Liver (tissue), 9 donors: ENCODE data around the gene CCDC195. TPM values are rescaled to one million over a fixed set of nuclear protein-coding genes. Genes with fewer than 3 reads are reported as not detected.

Experiments used
- DNase-seq: peaks from one replicate; pipeline ENCODE4 v3.0.0-alpha.2; 2017; ENCODE audit warnings: low spot score
- H3K27ac ChIP-seq, 2 donors: one replicate each; pipeline ENCODE4 v1.7.0; 2013; ENCODE audit warnings: inconsistent platforms in 2 of 2, low read length in 2 of 2, control low read depth in 1 of 2, low read depth in 1 of 2, mild to moderate bottlenecking in 1 of 2
- H3K27me3 ChIP-seq, 4 donors: one replicate each; pipeline versions ENCODE4 v1.6.1 to v1.7.0; 2013; ENCODE audit warnings: low read length in 3 of 4, inconsistent platforms in 1 of 4, mild to moderate bottlenecking in 1 of 4, moderate library complexity in 1 of 4; ENCODE audit not compliant: control insufficient read depth in 4 of 4, insufficient read depth in 4 of 4
- H3K36me3 ChIP-seq, 4 donors: one replicate each; pipeline versions ENCODE4 v1.6.1 to v1.7.0; 2013; ENCODE audit warnings: low read length in 3 of 4, mild to moderate bottlenecking in 3 of 4, low read depth in 1 of 4, moderate library complexity in 1 of 4; ENCODE audit not compliant: control insufficient read depth in 4 of 4, insufficient read depth in 3 of 4
- H3K4me1 ChIP-seq, 4 donors: one replicate each; pipeline versions ENCODE4 v1.6.1 to v1.7.0; 2013; ENCODE audit warnings: low read length in 3 of 4, mild to moderate bottlenecking in 3 of 4, moderate library complexity in 1 of 4; ENCODE audit not compliant: control insufficient read depth in 4 of 4, insufficient read depth in 4 of 4
- H3K4me3 ChIP-seq, 3 donors: one replicate each; pipeline versions ENCODE4 v1.6.1 to v1.7.0; 2013; ENCODE audit warnings: low read length in 3 of 3, control low read depth in 1 of 3, low read depth in 1 of 3, mild to moderate bottlenecking in 1 of 3
- H3K9ac ChIP-seq, 2 donors: one replicate each; pipeline ENCODE4 v1.7.0; 2013; ENCODE audit warnings: low read length in 2 of 2, mild to moderate bottlenecking in 2 of 2, moderate library complexity in 2 of 2, control low read depth in 1 of 2, low read depth in 1 of 2
- H3K9me3 ChIP-seq, 4 donors: one replicate each; pipeline versions ENCODE4 v1.6.1 to v1.7.0; 2013; ENCODE audit warnings: low read length in 3 of 4; ENCODE audit not compliant: control insufficient read depth in 4 of 4
- EGR1 ChIP-seq, 2 donors: IDR thresholded peaks; 2 replicates each; pipeline ENCODE4 v1.6.1; 2016 to 2018; ENCODE audit warnings: antibody characterized with exemption in 2 of 2, low read depth in 2 of 2
- FOXA2 ChIP-seq: IDR thresholded peaks from 2 replicates; pipeline ENCODE4 v1.6.1; 2016; ENCODE audit warnings: antibody characterized with exemption
- GABPA ChIP-seq, 2 donors: IDR thresholded peaks in 1 of 2; conservative IDR thresholded peaks in 1 of 2; 2 replicates each; pipeline ENCODE4 v1.6.1; 2016; ENCODE audit warnings: antibody characterized with exemption in 2 of 2, mild to moderate bottlenecking in 1 of 2, moderate library complexity in 1 of 2
- HNF4G ChIP-seq: IDR thresholded peaks from 2 replicates; pipeline ENCODE4 v1.6.1; 2016; ENCODE audit warnings: antibody characterized with exemption
- SP1 ChIP-seq: IDR thresholded peaks from 2 replicates; pipeline ENCODE4 v1.6.1; 2018; ENCODE audit warnings: antibody characterized with exemption, mild to moderate bottlenecking
- TAF1 ChIP-seq: conservative IDR thresholded peaks from 2 replicates; pipeline ENCODE4 v1.6.1; 2016; ENCODE audit warnings: antibody characterized with exemption, mild to moderate bottlenecking
- YY1 ChIP-seq: IDR thresholded peaks from 2 replicates; pipeline ENCODE4 v1.6.1; 2016; ENCODE audit warnings: antibody characterized with exemption, mild to moderate bottlenecking
- WGBS: extraction: QIAGEN DNeasy Blood & Tissue Kit; methylation state at CpG from one replicate; pipeline ENCODE4 v1.1.7; 2013; 5-methylcytosine and 5-hydroxymethylcytosine counted together
- polyA plus RNA-seq, 2 donors: library from polyadenylated mRNA; stranded (reverse) in 1 of 2; unstranded in 1 of 2; fragments of 200-250 nt in 1 of 2; fragments of >200 nt in 1 of 2; fragmentation: Nextera tagmentation in 1 of 2; extraction: Ambion mirVana in 1 of 2; gene quantifications; one replicate each; pipeline versions ENCODE4 v1.2.1 to v1.2.3, GENCODE V29; 2013 to 2015
- total RNA-seq, 2 donors: library from RNA; depleted of rRNA; stranded (reverse); fragments of >200 nt; gene quantifications; one replicate each; pipeline ENCODE4 v1.2.3, GENCODE V29; 2014
- TF ChIP-seq, protein P1 (sequence below): IDR thresholded peaks from 2 replicates; pipeline ENCODE4 v1.6.1; 2016; ENCODE audit warnings: antibody characterized with exemption
- TF ChIP-seq, protein P2 (sequence below): fragments of 150-350 bp; IDR thresholded peaks from 2 replicates; pipeline ENCODE4 v1.5.1; 2017; ENCODE audit warnings: improper control_type of control experiment, low read depth, low read length; ENCODE audit not compliant: missing input control
- TF ChIP-seq, protein P3 (sequence below): IDR thresholded peaks from 2 replicates; pipeline ENCODE4 v1.6.1; 2016; ENCODE audit warnings: antibody characterized with exemption, mild to moderate bottlenecking
- TF ChIP-seq, protein P4 (sequence below): IDR thresholded peaks from 2 replicates; pipeline ENCODE4 v1.6.1; 2016; ENCODE audit warnings: antibody characterized with exemption
- donor health status: healthy.
- donor health status: healthy.
- donor health status: healthy.
- donor health status: healthy.
- donor health status: healthy.

CCDC195 gene
- total and polyA plus RNA-seq, 4 donors: not detected

DNA sequence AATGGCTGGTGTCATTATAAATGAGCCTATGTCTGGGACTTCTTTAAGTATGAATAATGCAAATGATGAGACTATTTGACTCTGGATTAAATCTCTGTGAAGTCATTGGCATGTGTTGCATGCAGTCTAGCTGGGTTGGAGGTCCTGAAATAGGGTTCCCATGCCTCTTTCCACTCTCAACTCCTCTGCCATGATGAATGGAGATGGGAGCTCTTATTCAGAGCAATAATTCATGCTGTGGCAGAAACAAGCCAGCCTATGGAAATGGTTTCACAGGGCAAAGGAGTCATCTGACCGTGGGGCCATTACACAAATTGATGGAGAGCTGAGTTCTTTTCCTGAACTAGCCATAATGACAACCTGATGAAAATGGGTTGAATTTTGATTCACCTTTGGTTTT is 15.5 kb upstream of the CCDC195 start:
- H3K27ac ChIP-seq: no peak overlapping the region
- peaks cover 0 to 1% (median 0%) of the 10 kb centered on the region in 4 donors for H3K36me3 ChIP-seq
- peaks cover 0 to 4% (median 0%) of the 10 kb centered on the region in 4 donors for H3K4me1 ChIP-seq
- 84% methylated on average over 1 of the region's 1 CpG for WGBS
- H3K27me3 ChIP-seq: no peaks in the 10 kb centered on the region
- H3K4me3 ChIP-seq: no peak overlapping the region
- H3K9me3 ChIP-seq: peaks cover 6 to 14% (median 9%) of the 10 kb centered on the region in 4 donors
- H3K9ac ChIP-seq: no peak overlapping the region
- no peak for DNase-seq
- no peak for TF ChIP-seq EGR1 (IDR thresholded peaks at IDR 0.05; ENCODE audit: low read depth in 2 of 2)
- TF ChIP-seq, protein P1, sequence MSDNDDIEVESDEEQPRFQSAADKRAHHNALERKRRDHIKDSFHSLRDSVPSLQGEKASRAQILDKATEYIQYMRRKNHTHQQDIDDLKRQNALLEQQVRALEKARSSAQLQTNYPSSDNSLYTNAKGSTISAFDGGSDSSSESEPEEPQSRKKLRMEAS: no peak
- no peak for TF ChIP-seq SP1
- TF ChIP-seq HNF4G: no peak
- TF ChIP-seq TAF1: no peak
- no peak for TF ChIP-seq FOXA2
- TF ChIP-seq, protein P2, sequence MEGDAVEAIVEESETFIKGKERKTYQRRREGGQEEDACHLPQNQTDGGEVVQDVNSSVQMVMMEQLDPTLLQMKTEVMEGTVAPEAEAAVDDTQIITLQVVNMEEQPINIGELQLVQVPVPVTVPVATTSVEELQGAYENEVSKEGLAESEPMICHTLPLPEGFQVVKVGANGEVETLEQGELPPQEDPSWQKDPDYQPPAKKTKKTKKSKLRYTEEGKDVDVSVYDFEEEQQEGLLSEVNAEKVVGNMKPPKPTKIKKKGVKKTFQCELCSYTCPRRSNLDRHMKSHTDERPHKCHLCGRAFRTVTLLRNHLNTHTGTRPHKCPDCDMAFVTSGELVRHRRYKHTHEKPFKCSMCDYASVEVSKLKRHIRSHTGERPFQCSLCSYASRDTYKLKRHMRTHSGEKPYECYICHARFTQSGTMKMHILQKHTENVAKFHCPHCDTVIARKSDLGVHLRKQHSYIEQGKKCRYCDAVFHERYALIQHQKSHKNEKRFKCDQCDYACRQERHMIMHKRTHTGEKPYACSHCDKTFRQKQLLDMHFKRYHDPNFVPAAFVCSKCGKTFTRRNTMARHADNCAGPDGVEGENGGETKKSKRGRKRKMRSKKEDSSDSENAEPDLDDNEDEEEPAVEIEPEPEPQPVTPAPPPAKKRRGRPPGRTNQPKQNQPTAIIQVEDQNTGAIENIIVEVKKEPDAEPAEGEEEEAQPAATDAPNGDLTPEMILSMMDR: no peak

DNA sequence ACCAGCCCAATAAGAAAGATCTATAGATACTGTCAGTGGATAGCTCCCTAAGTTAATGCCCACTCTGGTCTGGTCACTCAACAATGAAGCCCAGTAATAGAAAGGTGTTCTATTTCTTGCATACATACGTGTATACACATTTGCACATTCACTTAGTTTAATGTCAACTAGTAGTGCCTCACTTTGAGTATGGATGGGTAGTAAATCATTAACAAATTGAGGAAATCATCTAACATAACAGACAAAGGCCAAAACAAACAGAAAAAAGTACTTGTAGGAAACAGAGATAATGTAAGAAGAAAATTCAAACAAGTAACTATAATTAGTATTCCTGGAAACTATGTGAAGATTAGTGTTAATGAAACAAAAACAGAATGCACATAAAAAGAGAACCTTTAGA is 13.3 kb upstream of the CCDC195 start:
- TF ChIP-seq FOXA2: no peak
- no peak for TF ChIP-seq YY1
- TF ChIP-seq EGR1 (IDR thresholded peaks at IDR 0.05; ENCODE audit: low read depth in 2 of 2): no peak
- no peak for TF ChIP-seq GABPA (IDR thresholded peaks at IDR 0.05 in 1 of 2, conservative IDR thresholded peaks at IDR 0.05 in 1 of 2)
- TF ChIP-seq SP1: no peak
- no peak for TF ChIP-seq HNF4G
- TF ChIP-seq, protein P3, sequence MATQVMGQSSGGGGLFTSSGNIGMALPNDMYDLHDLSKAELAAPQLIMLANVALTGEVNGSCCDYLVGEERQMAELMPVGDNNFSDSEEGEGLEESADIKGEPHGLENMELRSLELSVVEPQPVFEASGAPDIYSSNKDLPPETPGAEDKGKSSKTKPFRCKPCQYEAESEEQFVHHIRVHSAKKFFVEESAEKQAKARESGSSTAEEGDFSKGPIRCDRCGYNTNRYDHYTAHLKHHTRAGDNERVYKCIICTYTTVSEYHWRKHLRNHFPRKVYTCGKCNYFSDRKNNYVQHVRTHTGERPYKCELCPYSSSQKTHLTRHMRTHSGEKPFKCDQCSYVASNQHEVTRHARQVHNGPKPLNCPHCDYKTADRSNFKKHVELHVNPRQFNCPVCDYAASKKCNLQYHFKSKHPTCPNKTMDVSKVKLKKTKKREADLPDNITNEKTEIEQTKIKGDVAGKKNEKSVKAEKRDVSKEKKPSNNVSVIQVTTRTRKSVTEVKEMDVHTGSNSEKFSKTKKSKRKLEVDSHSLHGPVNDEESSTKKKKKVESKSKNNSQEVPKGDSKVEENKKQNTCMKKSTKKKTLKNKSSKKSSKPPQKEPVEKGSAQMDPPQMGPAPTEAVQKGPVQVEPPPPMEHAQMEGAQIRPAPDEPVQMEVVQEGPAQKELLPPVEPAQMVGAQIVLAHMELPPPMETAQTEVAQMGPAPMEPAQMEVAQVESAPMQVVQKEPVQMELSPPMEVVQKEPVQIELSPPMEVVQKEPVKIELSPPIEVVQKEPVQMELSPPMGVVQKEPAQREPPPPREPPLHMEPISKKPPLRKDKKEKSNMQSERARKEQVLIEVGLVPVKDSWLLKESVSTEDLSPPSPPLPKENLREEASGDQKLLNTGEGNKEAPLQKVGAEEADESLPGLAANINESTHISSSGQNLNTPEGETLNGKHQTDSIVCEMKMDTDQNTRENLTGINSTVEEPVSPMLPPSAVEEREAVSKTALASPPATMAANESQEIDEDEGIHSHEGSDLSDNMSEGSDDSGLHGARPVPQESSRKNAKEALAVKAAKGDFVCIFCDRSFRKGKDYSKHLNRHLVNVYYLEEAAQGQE: no peak
- TF ChIP-seq, protein P4, sequence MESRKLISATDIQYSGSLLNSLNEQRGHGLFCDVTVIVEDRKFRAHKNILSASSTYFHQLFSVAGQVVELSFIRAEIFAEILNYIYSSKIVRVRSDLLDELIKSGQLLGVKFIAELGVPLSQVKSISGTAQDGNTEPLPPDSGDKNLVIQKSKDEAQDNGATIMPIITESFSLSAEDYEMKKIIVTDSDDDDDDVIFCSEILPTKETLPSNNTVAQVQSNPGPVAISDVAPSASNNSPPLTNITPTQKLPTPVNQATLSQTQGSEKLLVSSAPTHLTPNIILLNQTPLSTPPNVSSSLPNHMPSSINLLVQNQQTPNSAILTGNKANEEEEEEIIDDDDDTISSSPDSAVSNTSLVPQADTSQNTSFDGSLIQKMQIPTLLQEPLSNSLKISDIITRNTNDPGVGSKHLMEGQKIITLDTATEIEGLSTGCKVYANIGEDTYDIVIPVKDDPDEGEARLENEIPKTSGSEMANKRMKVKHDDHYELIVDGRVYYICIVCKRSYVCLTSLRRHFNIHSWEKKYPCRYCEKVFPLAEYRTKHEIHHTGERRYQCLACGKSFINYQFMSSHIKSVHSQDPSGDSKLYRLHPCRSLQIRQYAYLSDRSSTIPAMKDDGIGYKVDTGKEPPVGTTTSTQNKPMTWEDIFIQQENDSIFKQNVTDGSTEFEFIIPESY: no peak
- no peak for DNase-seq
- H3K9ac ChIP-seq: no peak overlapping the region
- H3K36me3 ChIP-seq: peaks cover 0 to 1% (median 0%) of the 10 kb centered on the region in 4 donors
- H3K27me3 ChIP-seq: no peaks in the 10 kb centered on the region
- 29% methylated on average over 1 of the region's 1 CpG for WGBS
- peaks cover 0 to 4% (median 0%) of the 10 kb centered on the region in 4 donors for H3K4me1 ChIP-seq
- peaks cover 0 to 10% (median 5%) of the 10 kb centered on the region in 4 donors for H3K9me3 ChIP-seq
- no peak overlapping the region for H3K27ac ChIP-seq
- no peak overlapping the region for H3K4me3 ChIP-seq
